SU-DHL-6 (cell line): Measurements from ENCODE around the gene SCTR.

Source experiments
- H2AFZ ChIP-seq: fragments of 200-600 bp; sonication (generic); 2 replicates; pipeline ENCODE4 v1.6.1; 2014; ENCODE audit warnings: low read depth, mild to moderate bottlenecking, moderate library complexity, mixed read lengths, antibody characterized with exemption, low read length; ENCODE audit not compliant: severe bottlenecking
- H3F3A ChIP-seq: fragments of 200-600 bp; shearing (Covaris generic); 2 replicates; pipeline ENCODE4 v1.6.0; 2016; ENCODE audit warnings: antibody characterized with exemption, mild to moderate bottlenecking; ENCODE audit not compliant: insufficient read depth
- H3K27ac ChIP-seq: fragments of 200-600 bp; sonication (generic); 2 replicates; pipeline ENCODE4 v1.5.1; 2016; ENCODE audit warnings: low read depth, mild to moderate bottlenecking, low read length, moderate library complexity, mixed read lengths
- H3K27me3 ChIP-seq: fragments of 200-600 bp; sonication (generic), shearing (Covaris generic); 2 replicates; pipeline ENCODE4 v1.6.0; 2014; ENCODE audit warnings: mild to moderate bottlenecking, low read length
- H3K36me3 ChIP-seq: fragments of 200-600 bp; sonication (generic); 2 replicates; pipeline ENCODE4 v1.6.1; 2014; ENCODE audit warnings: mild to moderate bottlenecking, low read length, mixed read lengths
- H3K4me2 ChIP-seq: fragments of 300-600, 200-600 bp; shearing (Covaris generic), sonication (generic); 2 replicates; pipeline ENCODE4 v1.6.0; 2014; ENCODE audit warnings: low read length, low read depth, mild to moderate bottlenecking; ENCODE audit not compliant: poor library complexity, severe bottlenecking
- H3K4me3 ChIP-seq: fragments of 200-600 bp; sonication (generic); 2 replicates; pipeline ENCODE4 v1.5.1; 2014; ENCODE audit warnings: antibody characterized with exemption, low read length, mild to moderate bottlenecking, mixed read lengths; ENCODE audit not compliant: insufficient read depth, poor library complexity, severe bottlenecking
- H3K79me2 ChIP-seq: fragments of 200-600 bp; sonication (generic); 2 replicates; pipeline ENCODE4 v1.6.1; 2014; ENCODE audit warnings: mild to moderate bottlenecking, low read length, moderate library complexity; ENCODE audit not compliant: insufficient read depth
- H3K9ac ChIP-seq: fragments of 200-600 bp; sonication (generic); 2 replicates; pipeline ENCODE4 v1.7.0; 2014; ENCODE audit warnings: mild to moderate bottlenecking, low read length
- H3K9me2 ChIP-seq: fragments of 200-600 bp; sonication (generic); replicated peaks from 2 replicates; pipeline ENCODE4 v1.6.1; 2014; ENCODE audit warnings: low read length; ENCODE audit not compliant: insufficient read depth
- H3K9me3 ChIP-seq: fragments of 200-600 bp; sonication (generic); 2 replicates; pipeline ENCODE4 v1.6.1; 2014; ENCODE audit warnings: low read length, mixed read lengths; ENCODE audit not compliant: insufficient read depth
- H4K20me1 ChIP-seq: fragments of 200-600 bp; sonication (generic); 2 replicates; pipeline ENCODE4 v1.6.1; 2014; ENCODE audit warnings: low read depth, mild to moderate bottlenecking, antibody characterized with exemption, low read length, moderate library complexity, mixed read lengths
- EZH2phosphoT487 ChIP-seq: fragments of 200-600 bp; sonication (generic), shearing (Covaris generic); conservative IDR thresholded peaks from 2 replicates; pipeline ENCODE4 v1.6.1; 2018; ENCODE audit warnings: mild to moderate bottlenecking, antibody characterized with exemption, low read length, moderate library complexity, mixed read lengths
- TF ChIP-seq, protein P1 (sequence below): fragments of 200-600 bp; sonication (generic); IDR thresholded peaks from one replicate; pipeline ENCODE4 v1.5.1; 2017; ENCODE audit warnings: antibody characterized with exemption, mild to moderate bottlenecking, low read length, moderate library complexity; ENCODE audit not compliant: insufficient read depth, poor library complexity, severe bottlenecking

Gene SCTR

DNA sequence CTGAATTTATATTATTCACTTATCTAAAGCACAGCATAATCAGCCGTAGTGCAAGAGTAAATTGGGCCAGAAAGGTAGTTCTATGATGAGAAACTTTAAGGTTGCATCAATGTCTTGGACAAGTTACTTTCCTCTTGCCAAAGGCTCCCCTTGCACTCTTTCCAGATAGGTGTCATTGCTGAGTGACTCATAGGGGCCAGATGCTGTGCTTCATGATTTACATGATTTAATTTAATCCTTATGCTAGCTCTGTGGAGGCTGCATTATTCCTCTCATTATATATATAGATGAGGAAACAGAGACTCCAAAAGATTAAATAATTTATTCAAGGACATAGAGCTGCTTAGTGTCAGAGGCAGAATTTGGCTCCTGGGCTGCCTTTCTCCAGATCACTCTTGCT, 25.0 kb upstream of the SCTR start:
- H3F3A ChIP-seq: no peaks in the 10 kb centered on the region
- no peaks in the 10 kb centered on the region for H3K36me3 ChIP-seq
- H3K79me2 ChIP-seq: no peaks in the 10 kb centered on the region
- H4K20me1 ChIP-seq: no peaks in the 10 kb centered on the region
- TF ChIP-seq, protein P1, sequence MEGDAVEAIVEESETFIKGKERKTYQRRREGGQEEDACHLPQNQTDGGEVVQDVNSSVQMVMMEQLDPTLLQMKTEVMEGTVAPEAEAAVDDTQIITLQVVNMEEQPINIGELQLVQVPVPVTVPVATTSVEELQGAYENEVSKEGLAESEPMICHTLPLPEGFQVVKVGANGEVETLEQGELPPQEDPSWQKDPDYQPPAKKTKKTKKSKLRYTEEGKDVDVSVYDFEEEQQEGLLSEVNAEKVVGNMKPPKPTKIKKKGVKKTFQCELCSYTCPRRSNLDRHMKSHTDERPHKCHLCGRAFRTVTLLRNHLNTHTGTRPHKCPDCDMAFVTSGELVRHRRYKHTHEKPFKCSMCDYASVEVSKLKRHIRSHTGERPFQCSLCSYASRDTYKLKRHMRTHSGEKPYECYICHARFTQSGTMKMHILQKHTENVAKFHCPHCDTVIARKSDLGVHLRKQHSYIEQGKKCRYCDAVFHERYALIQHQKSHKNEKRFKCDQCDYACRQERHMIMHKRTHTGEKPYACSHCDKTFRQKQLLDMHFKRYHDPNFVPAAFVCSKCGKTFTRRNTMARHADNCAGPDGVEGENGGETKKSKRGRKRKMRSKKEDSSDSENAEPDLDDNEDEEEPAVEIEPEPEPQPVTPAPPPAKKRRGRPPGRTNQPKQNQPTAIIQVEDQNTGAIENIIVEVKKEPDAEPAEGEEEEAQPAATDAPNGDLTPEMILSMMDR: no peak
- no peak for TF ChIP-seq EZH2phosphoT487
- no peak overlapping the region for H3K9ac ChIP-seq
- no peak overlapping the region for H2AFZ ChIP-seq
- H3K4me2 ChIP-seq: no peak overlapping the region
- no peaks in the 10 kb centered on the region for H3K9me3 ChIP-seq
- H3K4me3 ChIP-seq: no peak overlapping the region
- H3K27me3 ChIP-seq: no peaks in the 10 kb centered on the region
- H3K9me2 ChIP-seq: no peaks in the 10 kb centered on the region
- no peak overlapping the region for H3K27ac ChIP-seq

DNA sequence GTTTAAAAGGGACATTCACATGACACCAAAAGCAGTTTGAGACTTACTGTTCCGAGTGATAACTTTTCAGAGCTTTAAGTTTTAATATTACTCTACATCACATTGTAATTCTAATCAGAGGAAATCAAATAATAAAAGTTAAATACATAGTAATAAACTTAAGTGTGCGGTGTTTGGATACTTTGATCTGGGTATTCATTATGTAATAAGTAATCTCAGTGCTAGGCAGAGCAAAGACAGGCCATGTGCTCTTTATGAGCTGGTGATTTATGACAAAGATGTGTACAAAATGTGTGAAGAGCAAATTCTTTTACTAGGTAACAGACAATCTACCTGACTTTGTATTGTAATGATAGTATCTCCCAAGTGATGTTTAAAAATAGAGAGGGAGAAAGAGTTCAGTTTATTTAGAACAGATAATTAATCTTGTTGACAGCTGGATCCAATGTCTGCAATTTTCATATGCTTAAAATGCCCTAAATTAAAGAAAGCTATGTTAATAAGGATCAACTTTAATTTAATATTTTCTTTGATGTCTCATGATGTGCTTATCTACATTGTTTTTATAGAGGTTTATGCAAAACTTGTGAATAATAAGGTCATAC, 24.3 kb upstream of the SCTR start:
- Histone ChIP-seq H3K27me3 (no peaks in the 10 kb centered on the region), H4K20me1 (no peaks in the 10 kb centered on the region), H3K27ac (no peak overlapping the region), H3K9me3 (no peaks in the 10 kb centered on the region), H3K9me2 (no peaks in the 10 kb centered on the region), H3K36me3 (no peaks in the 10 kb centered on the region), H3K4me2 (no peak overlapping the region), H3F3A (no peaks in the 10 kb centered on the region), H3K9ac (no peak overlapping the region), H3K4me3 (no peak overlapping the region), H3K79me2 (no peaks in the 10 kb centered on the region), H2AFZ (no peak overlapping the region)
- no peak for TF ChIP-seq EZH2phosphoT487
- TF ChIP-seq, protein P1: no peak

GRCh38 chr2:119546447-119546767, 22.1 kb upstream of the SCTR start:
- Histone ChIP-seq H3K9me2 (no peaks in the 10 kb centered on the region), H3K4me3 (no peak overlapping the region), H3K4me2 (no peak overlapping the region), H3K9ac (no peak overlapping the region), H3K27ac (no peak overlapping the region), H2AFZ (no peak overlapping the region), H3F3A (no peaks in the 10 kb centered on the region), H3K36me3 (no peaks in the 10 kb centered on the region), H3K9me3 (no peaks in the 10 kb centered on the region), H3K79me2 (no peaks in the 10 kb centered on the region), H4K20me1 (no peaks in the 10 kb centered on the region), H3K27me3 (no peaks in the 10 kb centered on the region)
- TF ChIP-seq EZH2phosphoT487: no peak
- TF ChIP-seq, protein P1: no peak
